CD14-positive monocyte (primary cell): ENCODE data around the gene MCC. TPM values are rescaled to one million over a fixed set of nuclear protein-coding genes. Genes with fewer than 3 reads are reported as not detected.

Source experiments
- DNase-seq, 3 donors: peaks; one replicate each; pipeline ENCODE4 v3.0.0-alpha.2; 2011 to 2022
- H2AFZ ChIP-seq: 2 replicates; pipeline ENCODE4 v1.6.0; 2012; ENCODE audit warnings: mild to moderate bottlenecking, low read depth, low read length, inconsistent platforms; ENCODE audit not compliant: insufficient read depth, poor library complexity, severe bottlenecking
- H3K27ac ChIP-seq, 2 donors: 1 replicate in 1 of 2; 2 replicates in 1 of 2; pipeline ENCODE4 v1.5.1; 2012 to 2013; ENCODE audit warnings: low read length in 2 of 2, control low read depth in 1 of 2, inconsistent platforms in 1 of 2, low read depth in 1 of 2, mild to moderate bottlenecking in 1 of 2
- H3K27me3 ChIP-seq, 2 donors: one replicate each; pipeline versions ENCODE4 v1.6.0 to v1.6.1; 2011 to 2013; ENCODE audit warnings: low read length in 2 of 2; ENCODE audit not compliant: control insufficient read depth in 2 of 2, insufficient read depth in 2 of 2
- H3K36me3 ChIP-seq, 2 donors: replicated peaks in 1 of 2; 1 replicate in 1 of 2; 2 replicates in 1 of 2; pipeline versions ENCODE4 v1.5.1 to v1.6.1; 2012 to 2013; ENCODE audit warnings: low read length in 2 of 2, control low read depth in 1 of 2, inconsistent platforms in 1 of 2, mild to moderate bottlenecking in 1 of 2; ENCODE audit not compliant: insufficient read depth in 2 of 2, control insufficient read depth in 1 of 2
- H3K4me1 ChIP-seq, 2 donors: 1 replicate in 1 of 2; 2 replicates in 1 of 2; pipeline versions ENCODE4 v1.5.1 to v1.6.1; 2012 to 2013; ENCODE audit warnings: low read length in 2 of 2, control low read depth in 1 of 2, inconsistent platforms in 1 of 2, mild to moderate bottlenecking in 1 of 2, moderate library complexity in 1 of 2; ENCODE audit not compliant: insufficient read depth in 2 of 2, control insufficient read depth in 1 of 2
- H3K4me2 ChIP-seq: replicated peaks from 2 replicates; pipeline ENCODE3; 2012; ENCODE audit warnings: low read length, moderate library complexity, mild to moderate bottlenecking; ENCODE audit not compliant: poor library complexity, severe bottlenecking; ENCODE audit errors: extremely low read depth
- H3K4me3 ChIP-seq, 3 experiments: fragments of 200-600 bp in 1 of 3; sonication (generic) in 1 of 3; replicated peaks in 1 of 3; 1 replicate in 2 of 3; 2 replicates in 1 of 3; pipeline ENCODE4 v1.5.1; 2011 to 2013; ENCODE audit warnings: low read length in 3 of 3, mild to moderate bottlenecking in 3 of 3, control low read depth in 2 of 3, low read depth in 2 of 3, inconsistent platforms in 1 of 3, moderate library complexity in 1 of 3
- H3K79me2 ChIP-seq: 2 replicates; pipeline ENCODE4 v1.6.0; 2012; ENCODE audit warnings: mild to moderate bottlenecking, control low read depth, inconsistent platforms, low read length, moderate library complexity; ENCODE audit not compliant: insufficient read depth
- H3K9ac ChIP-seq: 2 replicates; pipeline ENCODE4 v1.6.0; 2017; ENCODE audit warnings: low read length, mild to moderate bottlenecking; ENCODE audit not compliant: insufficient read depth, poor library complexity, severe bottlenecking
- H3K9me3 ChIP-seq, 2 donors: replicated peaks in 1 of 2; 1 replicate in 1 of 2; 2 replicates in 1 of 2; pipeline versions ENCODE4 v1.5.1 to v1.6.1; 2012 to 2013; ENCODE audit warnings: low read length in 2 of 2, control low read depth in 1 of 2; ENCODE audit not compliant: control insufficient read depth in 1 of 2, insufficient read depth in 1 of 2
- H4K20me1 ChIP-seq: 2 replicates; pipeline ENCODE4 v1.6.0; 2012; ENCODE audit warnings: mild to moderate bottlenecking, low read length, control low read depth, moderate library complexity; ENCODE audit not compliant: insufficient read depth
- H3K27ac Mint-ChIP-seq, 7 donors: one replicate each; pipeline ENCODE4 v1.8.0; 2020; ENCODE audit warnings: mild to moderate bottlenecking in 7 of 7, mixed read lengths in 7 of 7, moderate library complexity in 6 of 7, inconsistent platforms in 2 of 7
- H3K27me3 Mint-ChIP-seq, 3 donors: one replicate each; pipeline ENCODE4 v1.8.0; 2021 to 2022; ENCODE audit warnings: low read depth in 3 of 3, mild to moderate bottlenecking in 3 of 3, mixed read lengths in 3 of 3, moderate library complexity in 3 of 3, inconsistent platforms in 1 of 3
- H3K36me3 Mint-ChIP-seq, 2 donors: one replicate each; pipeline ENCODE4 v1.8.0; 2020; ENCODE audit warnings: mixed read lengths in 2 of 2, inconsistent platforms in 1 of 2, mild to moderate bottlenecking in 1 of 2
- H3K4me1 Mint-ChIP-seq: one replicate; pipeline ENCODE4 v1.8.0; 2020; ENCODE audit warnings: mild to moderate bottlenecking, mixed read lengths
- H3K4me3 Mint-ChIP-seq, 2 donors: one replicate each; pipeline ENCODE4 v1.8.0; 2020; ENCODE audit warnings: mild to moderate bottlenecking in 2 of 2, mixed read lengths in 2 of 2, moderate library complexity in 1 of 2
- H3K9me3 Mint-ChIP-seq, 7 donors: one replicate each; pipeline ENCODE4 v1.8.0; 2020 to 2022; ENCODE audit warnings: mixed read lengths in 7 of 7, mild to moderate bottlenecking in 6 of 7, moderate library complexity in 6 of 7, inconsistent platforms in 2 of 7
- CTCF ChIP-seq: fragments of 200-600 bp; IDR thresholded peaks from one replicate; pipeline ENCODE4 v1.8.0; 2022; ENCODE audit warnings: antibody characterized with exemption, mild to moderate bottlenecking
- WGBS: methylation state at CpG from one replicate; pipeline ENCODE4 v1.1.5; 2013; ENCODE audit warnings: missing lambda C conversion rate; ENCODE audit not compliant: insufficient coverage; 5-methylcytosine and 5-hydroxymethylcytosine counted together
- intact Hi-C, 2 donors: fragments of 100-400 bp; cut with micrococcal nuclease; formaldehyde crosslinking; loops; one replicate each; pipeline versions ENCODE4 v1.15.0 to v1.15.1; 2023
- polyA plus RNA-seq, 3 donors: library from polyadenylated mRNA; depleted of rRNA in 1 of 3; unstranded in 2 of 3; stranded (reverse) in 1 of 3; fragments of 300-500 nt in 2 of 3; fragments of >200 nt in 1 of 3; fragmentation: Illumina TruSeq in 2 of 3; gene quantifications; 1 replicate in 2 of 3; 2 replicates in 1 of 3; pipeline ENCODE4 v1.2.3, GENCODE V29; 2012 to 2021

Gene MCC
- polyA plus RNA-seq, 3 donors, result 0.09 TPM; not detected in 2

- no peaks in the 10 kb centered on the region for H3K79me2 ChIP-seq
- WGBS, result 60% methylated on average over 1 of the region's 4 CpGs
Observed at GRCh38 chr5:113278976-113279375, 209.3 kb downstream of the MCC start.

GRCh38 chr5:113276493-113276892 lies 211.8 kb downstream of the MCC start:
- Histone ChIP-seq H3K27ac (no peak overlapping the region), H3K9me3 (no peaks in the 10 kb centered on the region), H3K36me3 (no peaks in the 10 kb centered on the region), H3K9ac (no peak overlapping the region), H3K4me1 (no peaks in the 10 kb centered on the region), H3K4me2 (no peak overlapping the region), H2AFZ (no peak overlapping the region), H3K27me3 (no peaks in the 10 kb centered on the region), H3K79me2 (no peaks in the 10 kb centered on the region), H4K20me1 (no peaks in the 10 kb centered on the region), H3K4me3 (no peak overlapping the region)
- intact Hi-C loops, result no loop called here
- Mint-ChIP-seq H3K27ac (no peak overlapping the region), H3K4me3 (no peak overlapping the region), H3K27me3 (peaks cover 1 to 5% (median 3%) of the 10 kb centered on the region in 3 donors), H3K4me1 (peaks cover 2% of the 10 kb centered on the region), H3K36me3 (no peaks in the 10 kb centered on the region), H3K9me3 (no peaks in the 10 kb centered on the region)
- DNase-seq, result no peak
- no peak for TF ChIP-seq CTCF
- WGBS, result no CpG with 5 or more reads among the region's 8 CpGs

More at GRCh38 chr5:113278976-113279375, 209.3 kb downstream of the MCC start:
- no peaks in the 10 kb centered on the region for H3K27me3 ChIP-seq
- no peak for TF ChIP-seq CTCF
- Mint-ChIP-seq H3K27ac (no peak overlapping the region), H3K9me3 (no peaks in the 10 kb centered on the region), H3K4me1 (peaks cover 2% of the 10 kb centered on the region), H3K36me3 (no peaks in the 10 kb centered on the region), H3K27me3 (peaks cover 0 to 5% (median 1%) of the 10 kb centered on the region in 3 donors), H3K4me3 (no peak overlapping the region)
- H3K4me3 ChIP-seq, result no peak overlapping the region
- no peak overlapping the region for H3K27ac ChIP-seq
- no peaks in the 10 kb centered on the region for H3K9me3 ChIP-seq
- peak in 1 of 3 donors; percentile 8 for DNase-seq
- no peaks in the 10 kb centered on the region for H3K4me1 ChIP-seq
- H4K20me1 ChIP-seq, result no peaks in the 10 kb centered on the region
- no peak overlapping the region for H2AFZ ChIP-seq
- intact Hi-C loops, result no loop called here
- H3K4me2 ChIP-seq, result no peak overlapping the region
- no peak overlapping the region for H3K9ac ChIP-seq
- no peaks in the 10 kb centered on the region for H3K36me3 ChIP-seq
